Upper lobe of left lung (tissue), 4 donors: ENCODE results near the gene FBXL17.

ENCODE experiments used
- EP300 ChIP-seq, 4 donors: sonication (generic); formaldehyde crosslinking; IDR thresholded peaks; one replicate each; pipeline ENCODE4 v1.5.1; 2017; ENCODE audit warnings: antibody characterized with exemption in 4 of 4, control low read depth in 2 of 4
- POLR2A ChIP-seq, 4 donors: fragments of 450-650 bp; IDR thresholded peaks; one replicate each; pipeline ENCODE4 v1.5.1; 2016 to 2017; ENCODE audit warnings: antibody characterized with exemption in 4 of 4, mild to moderate bottlenecking in 2 of 4
- POLR2AphosphoS5 ChIP-seq, 2 donors: sonication (generic); formaldehyde crosslinking; IDR thresholded peaks; one replicate each; pipeline ENCODE4 v1.5.1; 2017; ENCODE audit warnings: antibody characterized with exemption in 2 of 2
- TF ChIP-seq, protein P1 (sequence below), 6 experiments: fragments of 450-650 bp in 4 of 6; fragments of 200-600 bp in 2 of 6; sonication (generic) in 2 of 6; IDR thresholded peaks; one replicate each; pipeline ENCODE4 v1.5.1; 2016 to 2019; ENCODE audit warnings: antibody characterized with exemption in 6 of 6

GRCh38 chr5:108373426-108373825 lies 8.5 kb downstream of the FBXL17 start:
- TF ChIP-seq, protein P1, sequence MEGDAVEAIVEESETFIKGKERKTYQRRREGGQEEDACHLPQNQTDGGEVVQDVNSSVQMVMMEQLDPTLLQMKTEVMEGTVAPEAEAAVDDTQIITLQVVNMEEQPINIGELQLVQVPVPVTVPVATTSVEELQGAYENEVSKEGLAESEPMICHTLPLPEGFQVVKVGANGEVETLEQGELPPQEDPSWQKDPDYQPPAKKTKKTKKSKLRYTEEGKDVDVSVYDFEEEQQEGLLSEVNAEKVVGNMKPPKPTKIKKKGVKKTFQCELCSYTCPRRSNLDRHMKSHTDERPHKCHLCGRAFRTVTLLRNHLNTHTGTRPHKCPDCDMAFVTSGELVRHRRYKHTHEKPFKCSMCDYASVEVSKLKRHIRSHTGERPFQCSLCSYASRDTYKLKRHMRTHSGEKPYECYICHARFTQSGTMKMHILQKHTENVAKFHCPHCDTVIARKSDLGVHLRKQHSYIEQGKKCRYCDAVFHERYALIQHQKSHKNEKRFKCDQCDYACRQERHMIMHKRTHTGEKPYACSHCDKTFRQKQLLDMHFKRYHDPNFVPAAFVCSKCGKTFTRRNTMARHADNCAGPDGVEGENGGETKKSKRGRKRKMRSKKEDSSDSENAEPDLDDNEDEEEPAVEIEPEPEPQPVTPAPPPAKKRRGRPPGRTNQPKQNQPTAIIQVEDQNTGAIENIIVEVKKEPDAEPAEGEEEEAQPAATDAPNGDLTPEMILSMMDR (IDR thresholded peaks at IDR 0.05), result no peak
- TF ChIP-seq POLR2A (IDR thresholded peaks at IDR 0.05) (no peak), EP300 (IDR thresholded peaks at IDR 0.05) (no peak), POLR2AphosphoS5 (IDR thresholded peaks at IDR 0.05) (no peak)
